ENCODE results near the gene TTYH3. TPM values are rescaled to one million over a fixed set of nuclear protein-coding genes. Genes with fewer than 3 reads are reported as not detected.

TTYH3 gene
- polyA plus RNA-seq, 1 donor (not counting 4 experiments of a cell fraction or from before 2014, with no cell fraction given): 8.5 TPM

GRCh38 chr7:2614631-2615330 lies 17.0 kb upstream of the TTYH3 start:
- Histone ChIP-seq H3K36me3 (ENCODE audit: control insufficient read depth in 2 of 2, extremely low read depth in 1 of 2, insufficient read depth in 2 of 2, low read length in 2 of 2) (no peaks in the 10 kb centered on the region), H3K27ac (ENCODE audit: control insufficient read depth, insufficient read depth, low read length) (no peak overlapping the region)

DNA sequence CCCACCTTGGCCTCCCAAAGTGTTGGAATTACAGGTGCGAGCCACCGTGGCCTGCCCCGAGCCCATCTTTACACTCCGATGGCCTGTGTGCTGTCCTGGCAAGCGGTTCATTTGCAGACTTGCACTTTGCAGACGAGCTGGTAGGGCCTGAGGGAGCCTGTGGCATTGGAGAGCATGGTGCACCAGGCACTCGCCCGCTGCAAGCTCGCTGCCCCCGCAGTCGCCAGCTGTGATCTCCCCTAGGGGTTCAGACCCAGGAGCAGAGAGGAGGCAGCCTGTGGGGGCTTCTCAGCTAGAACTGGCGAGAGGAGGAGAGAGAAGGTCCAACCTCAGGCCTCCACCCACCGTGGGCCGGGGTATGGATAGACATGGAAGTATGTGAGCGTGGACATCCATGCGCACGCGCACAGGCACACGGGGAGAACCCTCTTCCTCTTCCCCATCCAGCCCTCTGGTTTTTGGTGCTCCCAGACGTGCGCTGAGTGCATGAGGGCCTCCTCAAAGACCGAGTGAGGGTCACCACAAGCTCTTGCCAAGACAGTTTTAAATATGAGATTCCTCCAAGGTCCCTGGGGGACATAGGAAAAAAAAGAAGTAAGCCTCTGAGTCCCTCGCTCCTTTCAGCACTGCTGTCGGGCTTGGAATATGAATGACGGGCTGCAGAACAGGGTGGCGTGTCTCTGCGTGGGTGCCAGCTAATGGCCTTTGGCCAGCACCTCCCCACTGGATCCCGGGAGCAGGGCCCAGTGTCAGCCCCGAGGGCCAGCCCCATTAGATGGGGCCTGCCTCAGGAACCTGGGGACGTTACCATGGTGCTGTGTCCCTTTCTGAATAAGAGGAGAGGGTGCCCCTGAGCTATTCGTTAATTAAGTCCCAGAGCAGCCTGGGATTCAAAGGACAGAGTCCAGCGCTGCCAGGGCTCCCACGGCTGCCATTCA lies 15.1 kb upstream of the TTYH3 start:
- no peaks in the 10 kb centered on the region for H3K4me1 ChIP-seq (ENCODE audit: control insufficient read depth, extremely low read depth, insufficient read depth, low read length)
- no peaks in the 10 kb centered on the region for H3K79me2 ChIP-seq (ENCODE audit: control insufficient read depth, insufficient read depth, low read length)
- no peaks in the 10 kb centered on the region for H3K9me1 ChIP-seq (ENCODE audit: control insufficient read depth, extremely low read depth, insufficient read depth, low read length)
- dilution Hi-C loops (cut with MboI; ENCODE audit: extremely low pct_ligation_motif_present, low sequenced_read_pairs): no loop called here
- no peaks in the 10 kb centered on the region for H4K20me1 ChIP-seq (ENCODE audit: control insufficient read depth, extremely low read depth, insufficient read depth, low read length)
- no peak overlapping the region for H3K9ac ChIP-seq (ENCODE audit: control insufficient read depth, extremely low read depth, insufficient read depth, low read length)
- no peaks in the 10 kb centered on the region for H3K36me3 ChIP-seq (ENCODE audit: control insufficient read depth in 2 of 2, extremely low read depth in 1 of 2, insufficient read depth in 2 of 2, low read length in 2 of 2)
- TF ChIP-seq EZH2 (IDR thresholded peaks at IDR 0.05; ENCODE audit: low read length): peak; percentile 38
- TF ChIP-seq, protein P1, sequence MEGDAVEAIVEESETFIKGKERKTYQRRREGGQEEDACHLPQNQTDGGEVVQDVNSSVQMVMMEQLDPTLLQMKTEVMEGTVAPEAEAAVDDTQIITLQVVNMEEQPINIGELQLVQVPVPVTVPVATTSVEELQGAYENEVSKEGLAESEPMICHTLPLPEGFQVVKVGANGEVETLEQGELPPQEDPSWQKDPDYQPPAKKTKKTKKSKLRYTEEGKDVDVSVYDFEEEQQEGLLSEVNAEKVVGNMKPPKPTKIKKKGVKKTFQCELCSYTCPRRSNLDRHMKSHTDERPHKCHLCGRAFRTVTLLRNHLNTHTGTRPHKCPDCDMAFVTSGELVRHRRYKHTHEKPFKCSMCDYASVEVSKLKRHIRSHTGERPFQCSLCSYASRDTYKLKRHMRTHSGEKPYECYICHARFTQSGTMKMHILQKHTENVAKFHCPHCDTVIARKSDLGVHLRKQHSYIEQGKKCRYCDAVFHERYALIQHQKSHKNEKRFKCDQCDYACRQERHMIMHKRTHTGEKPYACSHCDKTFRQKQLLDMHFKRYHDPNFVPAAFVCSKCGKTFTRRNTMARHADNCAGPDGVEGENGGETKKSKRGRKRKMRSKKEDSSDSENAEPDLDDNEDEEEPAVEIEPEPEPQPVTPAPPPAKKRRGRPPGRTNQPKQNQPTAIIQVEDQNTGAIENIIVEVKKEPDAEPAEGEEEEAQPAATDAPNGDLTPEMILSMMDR (optimal IDR thresholded peaks at IDR 0.05 in 1 of 3, IDR thresholded peaks at IDR 0.05 in 1 of 3, conservative IDR thresholded peaks at IDR 0.05 in 1 of 3; ENCODE audit: extremely low read depth in 1 of 3, insufficient read depth in 2 of 3, low read length in 3 of 3): no peak
- FAIRE-seq (no peak), DNase-seq (ENCODE audit: low read depth, low spot score) (no peak)
- peaks cover 41% of the 10 kb centered on the region for H3K27me3 ChIP-seq (ENCODE audit: control insufficient read depth, extremely low read depth, insufficient read depth, low read length)
- H3K4me3 ChIP-seq (ENCODE audit: control insufficient read depth in 2 of 3, extremely low read depth in 1 of 3, insufficient read depth in 2 of 3, low read depth in 1 of 3, low read length in 3 of 3): peak overlapping the region in 1 of 3 experiments; percentile 7
- no peak overlapping the region for H3K27ac ChIP-seq (ENCODE audit: control insufficient read depth, insufficient read depth, low read length)
- H2AFZ ChIP-seq (ENCODE audit: control insufficient read depth, low read length): no peak overlapping the region
- no peaks in the 10 kb centered on the region for H3K9me3 ChIP-seq (ENCODE audit: control insufficient read depth, low read depth, low read length)
- no peak overlapping the region for H3K4me2 ChIP-seq (ENCODE audit: control insufficient read depth, extremely low read depth, insufficient read depth, low read depth, low read length)

More at GRCh38 chr7:2614631-2615330, 17.0 kb upstream of the TTYH3 start:
- H3K4me2 ChIP-seq (ENCODE audit: control insufficient read depth, extremely low read depth, insufficient read depth, low read depth, low read length): no peak overlapping the region
- H2AFZ ChIP-seq (ENCODE audit: control insufficient read depth, low read length): no peak overlapping the region
- no peaks in the 10 kb centered on the region for H4K20me1 ChIP-seq (ENCODE audit: control insufficient read depth, extremely low read depth, insufficient read depth, low read length)
- no peak for TF ChIP-seq EZH2 (IDR thresholded peaks at IDR 0.05; ENCODE audit: low read length)
- TF ChIP-seq, protein P1 (optimal IDR thresholded peaks at IDR 0.05 in 1 of 3, IDR thresholded peaks at IDR 0.05 in 1 of 3, conservative IDR thresholded peaks at IDR 0.05 in 1 of 3; ENCODE audit: extremely low read depth in 1 of 3, insufficient read depth in 2 of 3, low read length in 3 of 3): no peak
- no peak overlapping the region for H3K9ac ChIP-seq (ENCODE audit: control insufficient read depth, extremely low read depth, insufficient read depth, low read length)
- H3K79me2 ChIP-seq (ENCODE audit: control insufficient read depth, insufficient read depth, low read length): no peaks in the 10 kb centered on the region
- no peak overlapping the region for H3K4me3 ChIP-seq (ENCODE audit: control insufficient read depth in 2 of 3, extremely low read depth in 1 of 3, insufficient read depth in 2 of 3, low read depth in 1 of 3, low read length in 3 of 3)
- H3K4me1 ChIP-seq (ENCODE audit: control insufficient read depth, extremely low read depth, insufficient read depth, low read length): no peaks in the 10 kb centered on the region
- no peak for FAIRE-seq
- H3K9me1 ChIP-seq (ENCODE audit: control insufficient read depth, extremely low read depth, insufficient read depth, low read length): no peaks in the 10 kb centered on the region
- no peaks in the 10 kb centered on the region for H3K9me3 ChIP-seq (ENCODE audit: control insufficient read depth, low read depth, low read length)
- DNase-seq (ENCODE audit: low read depth, low spot score): no peak
- dilution Hi-C loops (cut with MboI; ENCODE audit: extremely low pct_ligation_motif_present, low sequenced_read_pairs): no loop called here
- peaks cover 41% of the 10 kb centered on the region for H3K27me3 ChIP-seq (ENCODE audit: control insufficient read depth, extremely low read depth, insufficient read depth, low read length)
